ENCODE results near the gene PTTG1IP.

The PTTG1IP gene

GRCh38 chr21:44907966-44908895 lies 34.7 kb upstream of the PTTG1IP start:
- no peak overlapping the region for H3K4me3 ChIP-seq (replicated peaks; ENCODE audit: low read depth, low read length)
- DNase-seq (ENCODE audit: extremely low read depth, low read depth), result no peak
- TF ChIP-seq, protein P1, sequence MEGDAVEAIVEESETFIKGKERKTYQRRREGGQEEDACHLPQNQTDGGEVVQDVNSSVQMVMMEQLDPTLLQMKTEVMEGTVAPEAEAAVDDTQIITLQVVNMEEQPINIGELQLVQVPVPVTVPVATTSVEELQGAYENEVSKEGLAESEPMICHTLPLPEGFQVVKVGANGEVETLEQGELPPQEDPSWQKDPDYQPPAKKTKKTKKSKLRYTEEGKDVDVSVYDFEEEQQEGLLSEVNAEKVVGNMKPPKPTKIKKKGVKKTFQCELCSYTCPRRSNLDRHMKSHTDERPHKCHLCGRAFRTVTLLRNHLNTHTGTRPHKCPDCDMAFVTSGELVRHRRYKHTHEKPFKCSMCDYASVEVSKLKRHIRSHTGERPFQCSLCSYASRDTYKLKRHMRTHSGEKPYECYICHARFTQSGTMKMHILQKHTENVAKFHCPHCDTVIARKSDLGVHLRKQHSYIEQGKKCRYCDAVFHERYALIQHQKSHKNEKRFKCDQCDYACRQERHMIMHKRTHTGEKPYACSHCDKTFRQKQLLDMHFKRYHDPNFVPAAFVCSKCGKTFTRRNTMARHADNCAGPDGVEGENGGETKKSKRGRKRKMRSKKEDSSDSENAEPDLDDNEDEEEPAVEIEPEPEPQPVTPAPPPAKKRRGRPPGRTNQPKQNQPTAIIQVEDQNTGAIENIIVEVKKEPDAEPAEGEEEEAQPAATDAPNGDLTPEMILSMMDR (IDR thresholded peaks at IDR 0.05; ENCODE audit: low read depth, low read length, missing control alignments), result no peak

- H3K4me3 ChIP-seq (replicated peaks; ENCODE audit: low read depth, low read length), result no peak overlapping the region
- no peak for DNase-seq (ENCODE audit: extremely low read depth, low read depth)
- TF ChIP-seq, protein P1 (IDR thresholded peaks at IDR 0.05; ENCODE audit: low read depth, low read length, missing control alignments), result no peak
Measured at GRCh38 chr21:44907225-44907965, 33.9 kb upstream of the PTTG1IP start.

DNA sequence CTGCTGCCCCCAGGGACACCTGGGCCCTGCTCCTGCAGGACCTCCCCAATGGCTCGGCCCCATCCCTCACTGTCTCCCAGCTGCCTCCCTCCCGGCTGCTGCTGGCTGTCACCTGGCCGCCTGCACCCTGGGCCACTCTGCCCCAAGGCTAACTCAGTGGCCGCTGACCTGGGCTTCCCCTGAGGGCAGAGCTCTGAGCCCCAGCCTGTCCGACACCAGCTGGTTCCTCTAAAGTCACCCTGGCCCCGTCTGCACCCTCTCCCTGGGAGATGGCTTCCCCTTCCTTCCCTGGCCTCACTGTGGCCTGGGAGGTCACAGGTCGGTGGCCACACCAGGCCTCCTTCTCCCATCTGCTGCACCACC lies 32.2 kb upstream of the PTTG1IP start:
- TF ChIP-seq, protein P1 (IDR thresholded peaks at IDR 0.05; ENCODE audit: low read depth, low read length, missing control alignments), result no peak
- DNase-seq (ENCODE audit: extremely low read depth, low read depth), result no peak
- no peak overlapping the region for H3K4me3 ChIP-seq (replicated peaks; ENCODE audit: low read depth, low read length)

DNA sequence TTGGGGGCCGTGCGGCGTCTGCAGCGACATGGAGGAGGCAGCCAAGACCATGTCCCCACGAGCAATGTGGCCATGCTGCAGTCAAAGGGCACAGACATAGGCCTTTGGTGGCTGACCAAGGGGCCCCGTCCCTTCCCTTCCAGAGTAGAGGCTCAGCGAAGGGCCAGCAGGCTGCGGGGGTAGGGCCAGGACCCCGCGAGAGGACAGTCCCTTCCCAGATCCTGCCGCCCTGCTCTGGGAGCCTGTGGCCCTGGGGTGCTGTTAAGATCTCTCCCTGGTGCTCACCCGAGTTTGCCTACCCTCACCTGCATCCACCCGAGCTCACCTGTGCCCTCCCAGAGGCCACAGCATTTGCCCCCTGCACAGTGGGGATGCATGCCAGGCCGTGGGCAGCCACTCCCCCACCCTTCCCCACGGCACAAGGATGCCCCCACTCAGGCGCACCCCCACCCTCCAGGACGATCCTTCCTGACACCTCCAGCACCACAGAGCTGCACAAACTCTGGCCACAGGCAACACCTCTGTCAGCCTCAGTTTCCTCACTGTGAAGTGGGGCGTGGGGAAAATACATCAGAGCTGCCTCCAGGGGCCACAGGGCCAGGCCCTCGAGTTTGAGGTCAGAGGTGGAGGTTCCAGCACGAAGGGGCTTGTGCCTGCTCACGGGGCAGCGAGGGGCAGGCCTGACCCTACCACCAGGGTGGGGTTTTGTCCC lies 31.7 kb upstream of the PTTG1IP start:
- no peak for DNase-seq (ENCODE audit: extremely low read depth, low read depth)
- TF ChIP-seq, protein P1 (IDR thresholded peaks at IDR 0.05; ENCODE audit: low read depth, low read length, missing control alignments), result no peak
- no peak overlapping the region for H3K4me3 ChIP-seq (replicated peaks; ENCODE audit: low read depth, low read length)

- H3K4me3 ChIP-seq (replicated peaks; ENCODE audit: low read depth, low read length), result no peak overlapping the region
- TF ChIP-seq, protein P1 (IDR thresholded peaks at IDR 0.05; ENCODE audit: low read depth, low read length, missing control alignments), result no peak
- no peak for DNase-seq (ENCODE audit: extremely low read depth, low read depth)
Measured at GRCh38 chr21:44904141-44904923, 30.8 kb upstream of the PTTG1IP start.

- H3K4me3 ChIP-seq (replicated peaks; ENCODE audit: low read depth, low read length), result no peak overlapping the region
- DNase-seq (ENCODE audit: extremely low read depth, low read depth), result no peak
- TF ChIP-seq, protein P1 (IDR thresholded peaks at IDR 0.05; ENCODE audit: low read depth, low read length, missing control alignments), result no peak
Measured at GRCh38 chr21:44903689-44904088, 30.2 kb upstream of the PTTG1IP start.
